ENCODE data around the gene DNAJB6. TPM values are rescaled to one million over a fixed set of nuclear protein-coding genes. Genes with fewer than 3 reads are reported as not detected.
"Not testable (repeated sequence)": the region's sequence is repeated elsewhere in the genome, so short reads cannot be mapped to it uniquely, and the experiment has no call there.

Gene DNAJB6
- total RNA-seq, 1 donor from 2014 or later, result 193 TPM

DNA sequence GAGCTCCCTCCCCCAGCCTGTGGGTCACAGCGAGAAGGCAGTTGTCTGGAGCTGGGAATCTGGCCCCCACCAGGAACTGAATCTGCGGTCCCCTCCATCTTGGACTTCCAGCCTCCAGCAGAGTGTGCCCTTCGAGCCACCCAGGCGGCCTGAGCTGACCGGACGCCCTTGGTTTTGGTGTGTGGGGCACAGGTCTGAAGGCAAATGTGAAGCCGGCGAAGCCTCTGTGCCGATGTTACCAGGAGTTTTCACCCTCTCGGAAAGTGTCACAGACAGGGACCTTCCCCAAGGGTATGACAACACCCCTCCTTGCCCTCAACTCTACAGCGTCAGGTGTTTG, 109.1 kb downstream of the DNAJB6 start:
- DNase-seq (no peak), ATAC-seq (no peak)
- intact Hi-C loops (cut with micrococcal nuclease), result no loop called here

DNA sequence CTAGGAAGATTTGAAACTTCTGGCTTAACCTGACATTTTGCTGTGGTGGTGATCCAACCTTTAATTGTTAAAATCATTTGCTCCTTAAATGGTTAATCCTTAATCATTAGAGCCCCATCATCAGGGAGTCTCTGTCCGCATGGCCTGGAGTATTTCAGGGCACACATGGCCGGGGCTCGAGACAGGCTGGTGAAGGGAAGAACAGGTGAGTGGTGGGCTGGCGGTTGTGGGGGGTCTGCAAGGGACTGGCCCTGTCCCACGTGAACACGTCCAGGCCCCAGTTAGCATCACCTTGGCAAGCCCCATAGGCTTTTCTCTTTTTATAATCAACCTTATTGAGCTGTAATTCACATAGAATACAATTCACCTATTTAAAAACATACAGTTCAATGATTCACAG, 109.5 kb downstream of the DNAJB6 start:
- DNase-seq, result no peak
- no peak for ATAC-seq
- intact Hi-C loops (cut with micrococcal nuclease), result no loop called here

DNA sequence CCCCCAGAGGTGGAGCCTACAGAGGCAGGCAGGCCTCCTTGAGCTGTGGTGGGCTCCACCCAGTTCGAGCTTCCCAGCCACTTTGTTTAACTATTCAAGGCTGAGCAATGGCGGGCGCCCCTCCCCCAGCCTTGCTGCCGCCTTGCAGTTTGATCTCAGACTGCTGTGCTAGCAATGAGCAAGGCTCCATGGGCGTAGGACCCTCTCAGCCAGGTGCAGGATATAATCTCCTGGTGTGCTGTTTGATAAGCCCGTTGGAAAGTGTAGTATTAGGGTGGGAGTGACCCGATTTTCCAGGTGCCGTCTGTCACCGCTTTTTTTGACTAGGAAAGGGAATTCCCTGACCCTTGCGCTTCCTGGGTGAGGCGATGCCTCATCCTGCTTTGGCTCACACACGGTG, 117.2 kb downstream of the DNAJB6 start:
- DNase-seq; ATAC-seq; intact Hi-C loops (cut with micrococcal nuclease): not testable (repeated sequence)

DNA sequence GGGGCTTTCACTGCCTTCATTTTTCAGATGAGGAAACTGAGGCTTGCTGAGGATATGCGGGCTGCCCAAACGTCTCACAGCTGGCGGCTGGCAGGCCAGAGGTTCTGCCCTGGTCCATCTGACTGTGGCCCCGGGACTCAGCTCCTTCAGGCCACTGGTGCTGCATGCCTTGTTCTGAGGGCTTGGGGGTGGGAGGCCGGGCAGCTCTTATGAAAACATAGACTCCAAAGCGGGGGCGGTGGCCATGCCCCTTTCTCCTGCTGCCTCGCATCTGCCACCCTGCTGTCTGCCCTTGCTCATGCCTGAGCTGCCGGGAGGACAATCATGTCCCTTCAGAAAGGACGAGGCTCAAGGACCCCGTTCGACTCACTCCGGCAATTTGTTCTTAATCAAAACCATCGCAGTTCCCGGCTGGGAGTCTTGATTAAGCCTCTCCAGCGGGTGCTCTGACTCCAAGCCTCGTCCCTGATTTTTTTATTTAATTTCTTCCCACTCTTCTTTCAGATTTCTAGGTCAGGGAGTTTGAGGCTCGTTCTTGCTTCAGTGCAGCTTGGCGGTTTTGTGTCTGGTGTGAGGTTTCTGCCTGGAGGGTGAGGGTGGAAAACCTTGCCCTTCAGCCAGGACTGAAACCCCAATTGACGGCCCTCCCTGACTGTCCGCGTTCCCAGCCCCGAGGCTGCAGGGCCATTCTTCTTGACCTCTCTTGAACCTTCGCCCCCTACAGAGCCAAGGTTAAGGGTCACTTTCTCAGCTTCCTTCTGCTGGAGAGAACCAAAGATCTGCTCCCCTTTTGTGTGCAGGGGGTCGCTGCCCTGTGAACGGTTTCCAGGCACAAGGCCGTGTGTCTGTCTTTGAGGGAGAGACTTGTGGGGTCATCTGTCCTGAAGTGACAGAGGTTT, 120.8 kb downstream of the DNAJB6 start:
- no peak for DNase-seq
- no peak for ATAC-seq
- intact Hi-C loops (cut with micrococcal nuclease), result no loop called here

DNA sequence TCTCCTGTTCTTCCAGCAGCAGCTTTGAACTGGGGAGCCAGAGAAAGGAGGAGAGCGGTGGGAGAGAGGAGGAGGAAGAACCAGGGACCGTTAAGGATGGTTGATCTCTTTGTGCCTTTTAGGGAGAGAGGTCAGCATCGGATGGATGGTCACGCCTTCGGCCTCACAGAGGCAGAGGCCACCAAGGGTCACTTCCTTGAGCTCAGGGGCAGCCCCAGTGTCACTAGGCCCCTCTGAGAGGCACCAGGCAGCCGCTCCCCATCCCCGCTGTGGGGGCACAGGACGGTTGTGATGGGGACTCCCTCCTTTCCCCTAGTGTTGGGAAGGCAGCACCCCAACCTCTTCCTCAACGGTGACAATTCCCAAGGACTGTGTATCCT, 121.4 kb downstream of the DNAJB6 start:
- ATAC-seq (no peak), DNase-seq (no peak)
- intact Hi-C loops (cut with micrococcal nuclease), result no loop called here

DNA sequence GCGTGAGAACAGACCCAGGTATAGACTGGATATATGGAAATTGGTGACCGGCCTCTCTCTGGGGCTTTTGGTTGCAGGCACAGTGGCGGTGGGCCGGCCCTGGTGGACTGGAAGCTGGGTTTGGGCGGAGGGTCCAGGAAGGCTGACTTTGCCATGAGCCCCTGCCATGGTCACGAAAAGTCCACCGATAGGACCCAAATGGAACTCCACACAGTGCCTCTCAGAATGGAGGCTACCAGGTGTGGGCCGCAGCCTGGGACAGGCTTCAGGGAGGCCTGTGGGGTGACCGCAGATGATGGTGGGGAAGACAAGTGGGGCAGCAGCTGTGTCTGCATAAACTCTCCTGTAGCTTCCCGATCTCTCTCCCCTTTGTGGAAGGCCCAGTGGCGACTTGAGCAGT, 123.2 kb downstream of the DNAJB6 start:
- DNase-seq, result no peak
- ATAC-seq, result no peak
- intact Hi-C loops (cut with micrococcal nuclease), result no loop called here

DNA sequence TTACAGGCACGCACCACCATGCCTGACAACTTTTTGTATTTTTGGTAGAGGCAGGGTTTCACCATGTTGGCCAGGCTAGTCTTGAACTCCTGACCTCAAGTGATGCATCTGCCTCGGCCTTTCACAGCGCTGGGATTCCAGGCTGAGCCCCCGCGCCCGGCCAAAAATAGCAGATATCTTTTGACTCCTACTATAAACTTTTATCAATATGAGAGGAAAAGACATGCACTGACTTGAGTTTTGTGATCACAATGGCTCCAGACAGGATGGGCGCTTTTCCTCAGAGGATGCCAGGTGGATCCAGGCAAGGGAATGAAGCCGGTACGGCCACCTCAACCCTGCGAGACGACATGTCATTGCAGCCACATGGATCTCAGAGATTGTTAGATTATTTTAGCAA, 123.9 kb downstream of the DNAJB6 start:
- ATAC-seq (no peak), DNase-seq (no peak)
- intact Hi-C loops (cut with micrococcal nuclease), result no loop called here

DNA sequence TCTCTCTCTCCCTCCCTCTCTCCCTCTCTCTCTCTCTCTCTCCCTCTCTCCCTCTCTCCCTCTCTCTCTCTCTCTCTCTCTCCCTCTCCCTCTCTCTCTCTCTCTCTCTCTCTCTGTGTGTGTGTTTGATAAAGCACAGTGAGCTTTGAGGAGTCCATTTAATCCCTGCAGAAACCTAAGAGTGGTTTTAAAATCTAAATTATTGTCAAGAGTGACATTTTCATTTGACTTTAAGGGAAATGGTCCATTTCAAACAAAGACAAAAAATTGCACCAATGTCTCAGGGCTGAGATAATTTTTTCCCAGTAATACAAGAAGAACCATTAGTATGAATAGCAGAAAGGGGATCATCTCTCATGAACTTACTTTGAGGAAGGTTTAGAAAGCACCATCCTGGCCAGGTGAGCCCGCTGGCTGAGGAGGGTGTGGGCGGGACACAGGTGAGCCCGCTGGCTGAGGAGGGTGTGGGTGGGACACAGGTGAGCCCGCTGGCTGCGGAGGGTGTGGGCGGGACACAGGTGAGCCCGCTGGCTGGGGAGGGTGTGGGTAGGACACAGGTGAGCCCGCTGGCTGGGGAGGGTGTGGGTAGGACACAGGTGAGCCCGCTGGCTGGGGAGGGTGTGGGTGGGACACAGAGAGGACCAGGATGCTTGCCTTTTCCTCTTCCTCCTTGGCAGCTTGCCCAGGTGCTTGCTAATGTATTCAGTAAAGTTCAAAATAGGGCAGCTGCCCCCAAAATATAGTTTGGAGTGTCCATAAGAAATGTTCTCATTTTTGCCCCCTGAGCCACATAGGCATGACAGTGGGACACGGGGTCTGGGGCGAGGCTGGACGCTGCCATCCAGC, 125.0 kb downstream of the DNAJB6 start:
- intact Hi-C loops (cut with micrococcal nuclease), result no loop called here
- DNase-seq (no peak), ATAC-seq (no peak)

DNA sequence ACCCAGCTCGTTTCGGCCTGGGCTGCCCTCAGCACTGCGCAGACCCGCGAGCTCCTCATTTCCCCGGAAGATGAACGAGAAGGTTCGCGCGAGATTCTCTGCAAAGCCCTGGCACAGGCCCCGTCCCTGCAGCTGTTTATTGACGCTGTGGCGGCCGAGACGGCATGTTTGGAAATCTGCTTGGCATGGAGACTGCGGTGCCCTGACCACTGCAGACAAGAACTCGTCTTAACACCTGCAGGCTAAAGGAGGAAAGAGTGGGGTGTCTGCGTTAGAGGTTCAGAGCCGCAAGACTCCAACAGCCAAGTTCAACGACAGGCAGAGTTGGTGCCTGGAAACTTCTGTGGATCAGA, 125.6 kb downstream of the DNAJB6 start:
- intact Hi-C loops (cut with micrococcal nuclease), result no loop called here
- no peak for DNase-seq
- no peak for ATAC-seq

DNA sequence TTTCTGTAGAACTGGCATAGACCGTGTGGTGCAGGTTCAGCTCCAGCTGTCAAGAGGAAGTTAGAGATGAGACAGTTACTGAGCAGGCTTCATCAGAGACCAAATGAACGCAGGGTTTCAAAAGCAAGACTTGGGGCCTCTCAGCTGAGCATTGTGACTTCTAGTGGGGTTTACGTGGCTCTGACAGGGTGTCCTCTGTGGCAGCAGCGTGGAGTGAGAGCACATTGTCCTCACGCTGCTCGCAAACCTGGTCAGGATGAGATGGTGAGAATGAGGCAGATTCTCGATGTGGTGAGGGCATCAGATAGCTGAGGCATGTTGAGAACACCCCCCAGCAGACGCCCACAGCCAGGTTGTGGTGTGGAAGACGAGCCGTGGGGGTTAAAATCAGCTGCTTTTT, 126.0 kb downstream of the DNAJB6 start:
- intact Hi-C loops (cut with micrococcal nuclease), result no loop called here
- ATAC-seq (no peak), DNase-seq (no peak)

DNA sequence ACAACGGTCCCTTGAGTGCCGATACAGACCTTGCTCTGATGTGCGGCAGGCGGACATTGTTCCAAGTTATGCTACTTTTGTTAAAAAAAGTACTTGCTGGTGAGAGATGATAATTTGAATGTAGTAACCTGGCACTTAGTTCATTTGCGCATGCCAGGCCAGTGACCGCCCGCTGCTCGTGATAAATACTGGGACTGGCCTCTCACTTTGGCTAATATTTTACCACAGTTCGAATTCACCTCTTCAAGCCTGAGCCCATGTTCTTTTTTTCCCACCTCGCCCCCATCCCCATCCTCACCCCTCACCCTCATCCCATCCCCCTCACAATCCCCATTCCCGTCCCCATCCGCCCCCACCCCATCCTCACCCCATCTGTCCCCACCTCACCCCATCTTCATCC, 126.4 kb downstream of the DNAJB6 start:
- no peak for DNase-seq
- intact Hi-C loops (cut with micrococcal nuclease), result no loop called here
- ATAC-seq, result no peak

DNA sequence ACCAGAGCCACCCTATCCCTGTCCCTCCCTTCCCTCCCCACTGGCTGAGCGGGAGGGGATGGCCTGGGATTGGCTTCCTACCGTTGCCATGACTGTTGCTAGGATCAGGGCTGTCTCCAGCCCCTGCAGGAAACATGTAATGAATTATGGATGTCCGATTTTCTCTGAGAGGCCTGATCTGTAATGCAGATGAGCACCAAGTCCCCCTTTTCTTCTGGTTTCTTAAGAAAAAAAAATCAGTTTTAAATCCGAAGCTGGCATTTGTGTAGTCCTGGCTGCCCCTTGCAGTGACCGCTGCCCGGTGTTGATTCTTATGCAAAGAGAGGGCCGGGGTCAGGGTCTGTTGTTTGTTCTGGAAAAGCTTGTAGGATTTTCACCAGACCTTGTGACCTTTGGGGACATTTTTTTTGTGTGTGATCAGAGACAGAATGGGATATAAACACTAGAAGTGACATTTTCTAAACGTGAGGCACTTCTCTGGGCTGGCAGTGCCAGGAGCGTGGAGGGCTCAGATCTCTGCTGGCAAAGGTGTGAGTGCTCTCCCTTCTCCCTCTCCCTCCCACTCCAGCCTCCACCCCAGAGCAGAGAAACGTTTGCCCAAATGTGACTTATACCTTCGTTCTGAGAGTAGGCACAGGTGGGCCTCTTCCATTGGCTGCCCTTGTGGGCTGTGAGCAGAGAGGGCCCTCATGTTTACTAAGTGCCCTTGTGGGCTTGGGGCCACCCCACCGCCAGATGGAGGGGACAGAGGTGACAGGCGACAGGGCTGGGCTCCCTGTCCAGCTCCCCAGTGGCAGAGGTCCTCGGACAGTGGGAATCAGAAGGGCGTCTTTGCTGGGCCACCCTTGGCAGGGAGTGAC, 127.5 kb downstream of the DNAJB6 start:
- no peak for ATAC-seq
- intact Hi-C loops (cut with micrococcal nuclease), result no loop called here
- no peak for DNase-seq

DNA sequence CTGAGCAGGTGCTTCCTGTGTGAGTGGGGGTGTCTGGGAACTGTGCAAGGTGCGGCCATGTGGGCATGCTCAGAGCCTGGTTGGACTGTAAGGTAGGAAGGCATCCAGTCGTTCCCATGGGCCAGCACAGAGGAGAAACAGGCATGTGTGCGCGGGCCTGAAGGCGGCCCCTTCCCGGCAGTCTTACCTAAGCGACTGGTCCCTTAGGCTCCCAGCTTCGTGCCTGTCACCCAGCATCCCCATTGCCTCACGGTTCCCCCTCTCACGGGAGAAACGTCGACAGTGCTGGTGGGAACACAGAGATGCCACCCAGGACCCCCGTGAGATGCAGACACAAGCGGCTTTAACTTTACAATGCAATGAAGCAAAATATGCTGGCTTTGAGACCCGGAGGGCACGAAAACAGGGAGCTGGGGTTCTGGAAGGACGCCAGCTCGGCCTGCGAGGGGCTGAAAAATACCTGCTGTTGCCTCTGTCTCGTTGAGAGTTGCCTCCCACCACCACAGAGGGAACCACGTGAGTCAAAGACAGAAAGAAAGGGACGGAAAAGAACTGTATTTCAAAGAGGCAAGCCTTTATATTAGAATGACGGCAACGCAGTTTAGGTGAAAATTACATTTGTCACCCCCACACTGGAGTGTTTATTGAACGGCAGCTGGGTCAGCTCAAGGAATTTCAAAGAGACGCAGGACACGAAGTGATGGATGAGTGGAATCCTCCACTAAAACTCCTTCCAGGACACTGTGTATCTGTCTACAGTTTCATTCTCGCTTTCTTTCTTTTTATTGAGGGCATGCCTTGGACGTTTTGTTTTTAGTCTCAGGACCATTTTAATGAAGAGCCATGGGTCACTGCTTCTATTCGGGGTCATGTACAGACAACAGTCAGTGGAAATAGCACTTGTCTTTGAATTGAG, 128.4 kb downstream of the DNAJB6 start:
- no peak for DNase-seq
- no peak for ATAC-seq
- intact Hi-C loops (cut with micrococcal nuclease), result no loop called here

DNA sequence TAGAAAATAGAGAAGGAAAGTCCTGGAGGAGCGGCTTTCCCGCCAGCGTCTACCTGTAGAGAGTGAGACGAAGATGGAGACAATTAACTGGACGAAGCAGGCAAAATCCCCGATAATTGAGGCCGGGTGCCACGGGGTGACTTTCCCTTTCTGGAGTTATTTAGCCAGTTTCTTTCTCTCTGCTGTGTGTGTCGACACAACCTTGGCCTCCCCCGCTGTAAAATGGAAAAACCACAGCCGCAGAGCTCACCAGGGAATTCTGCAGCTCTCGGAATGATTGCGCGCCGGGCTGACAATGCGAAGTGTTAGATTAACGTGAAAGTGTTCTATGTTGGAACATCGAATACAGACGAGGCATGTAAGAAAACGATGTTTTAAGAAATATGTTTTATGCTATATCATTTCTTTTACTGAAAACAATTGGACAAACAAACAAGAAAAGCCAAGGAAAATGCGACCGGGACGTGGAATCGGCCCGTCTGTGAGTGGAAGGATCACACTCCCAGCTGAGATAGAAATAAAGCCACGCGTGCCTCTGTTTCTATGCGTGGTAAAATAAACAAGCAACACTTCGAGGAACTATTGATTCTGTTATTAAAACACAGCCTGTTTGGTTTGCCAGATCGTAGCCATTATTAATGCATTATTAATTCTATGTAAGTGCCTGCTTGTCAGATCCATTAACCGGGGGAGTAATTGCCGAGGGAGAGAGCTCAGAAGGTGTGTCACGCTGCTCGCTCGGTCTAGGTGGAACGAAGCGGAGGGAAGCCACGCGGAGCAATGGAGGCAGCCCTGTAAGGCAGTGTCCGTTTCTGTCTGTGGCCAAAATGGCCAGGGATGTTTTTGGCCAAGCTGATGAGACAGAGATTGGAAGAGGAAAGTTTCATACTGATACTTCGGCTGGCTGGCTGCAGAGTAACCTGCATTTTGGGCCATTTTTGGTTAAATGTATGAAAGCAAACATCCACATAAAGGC, 129.4 kb downstream of the DNAJB6 start:
- DNase-seq, result no peak
- ATAC-seq, result no peak
- intact Hi-C loops (cut with micrococcal nuclease), result no loop called here

DNA sequence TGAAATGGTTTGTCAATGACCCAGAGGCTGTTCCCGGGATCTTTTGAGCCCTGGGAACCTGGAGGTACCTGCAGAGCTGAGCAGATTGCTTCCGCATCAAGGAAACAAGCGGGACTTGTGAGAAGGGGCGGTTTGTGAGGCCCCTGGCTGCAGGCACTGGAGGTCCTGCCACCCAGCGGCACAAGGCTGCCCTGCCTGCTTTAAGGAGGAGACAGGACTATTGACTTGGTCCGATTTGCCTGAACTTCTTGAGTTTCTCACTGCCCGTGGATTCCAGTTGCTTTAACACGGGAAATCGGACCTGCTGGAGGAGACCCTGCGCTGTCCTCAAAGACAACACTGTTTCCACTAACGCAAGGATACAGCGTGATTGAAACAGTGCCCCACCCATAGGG, 130.1 kb downstream of the DNAJB6 start:
- intact Hi-C loops (cut with micrococcal nuclease), result no loop called here
- DNase-seq (no peak), ATAC-seq (no peak)
